Nucleus accumbens (tissue), 56 donors: Measurements from ENCODE around the gene NRF1.
"Not testable (repeated sequence)": the region's sequence is repeated elsewhere in the genome, so short reads cannot be mapped to it uniquely, and the experiment has no call there.

Experiments used
- DNase-seq, 56 donors: peaks; one replicate each; lab custom pipeline; 2025; lab: John Stamatoyannopoulos, UW

Gene NRF1

GRCh38 chr7:129793506-129794310 is 182.2 kb downstream of the NRF1 start:
- no peak for DNase-seq

DNA sequence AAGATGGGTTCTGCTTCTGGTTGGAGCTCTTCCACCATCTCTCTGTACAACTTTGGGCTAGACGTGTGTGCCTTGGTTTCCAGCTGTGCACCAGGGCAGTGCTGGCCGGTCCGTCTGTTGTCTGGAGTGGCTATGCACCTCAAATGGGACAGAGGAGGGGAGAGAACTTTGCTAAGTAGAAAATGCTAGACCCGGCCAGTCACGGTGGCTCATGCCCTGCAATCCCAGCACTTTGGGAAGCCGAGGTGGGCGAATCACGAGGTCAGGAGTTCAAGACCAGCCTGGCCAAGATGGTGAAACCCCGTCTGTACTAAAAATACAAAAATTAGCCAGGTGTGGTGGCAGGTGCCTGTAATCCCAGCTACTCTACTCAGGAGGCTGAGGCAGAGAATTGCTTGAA is 182.9 kb downstream of the NRF1 start:
- DNase-seq: not testable (repeated sequence)

DNA sequence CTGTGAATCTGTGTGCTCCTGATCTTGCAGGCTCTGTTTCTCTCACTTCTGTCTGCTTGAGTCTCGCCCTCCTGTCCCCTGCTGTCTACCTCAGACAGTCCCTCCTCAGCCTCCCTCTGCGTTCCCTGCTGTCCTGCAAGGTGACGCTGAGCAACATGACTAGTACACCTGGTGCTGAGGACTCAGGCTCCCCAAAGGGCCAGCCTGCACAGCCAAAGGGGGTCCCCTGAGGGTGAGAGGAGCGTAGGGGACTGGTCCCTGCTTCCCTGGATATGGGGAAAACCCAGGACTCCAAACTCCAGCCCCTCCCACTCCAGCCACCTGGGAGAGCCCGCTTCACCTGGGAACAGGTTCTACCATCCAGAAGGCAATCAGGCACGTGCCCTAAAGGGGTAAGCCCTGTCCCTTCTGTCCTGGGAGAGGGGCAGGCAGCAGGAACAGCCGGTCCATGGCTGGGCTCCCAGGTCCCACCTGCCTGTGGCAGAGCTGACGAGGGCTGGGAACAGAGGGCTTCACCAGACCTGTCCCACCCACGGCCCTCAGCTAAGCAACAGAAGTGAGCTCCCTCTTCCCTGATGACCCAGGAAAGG is 184.8 kb downstream of the NRF1 start:
- DNase-seq: no peak

GRCh38 chr7:129797214-129797789 is 185.8 kb downstream of the NRF1 start:
- DNase-seq: no peak

GRCh38 chr7:129798616-129799349 is 187.3 kb downstream of the NRF1 start:
- DNase-seq: no peak

- DNase-seq: no peak
Observed at GRCh38 chr7:129799350-129799955, 187.9 kb downstream of the NRF1 start.

GRCh38 chr7:129800901-129801300 is 189.4 kb downstream of the NRF1 start:
- DNase-seq: no peak

GRCh38 chr7:129801882-129802281 is 190.4 kb downstream of the NRF1 start:
- no peak for DNase-seq

- no peak for DNase-seq
Observed at GRCh38 chr7:129803546-129804081, 192.1 kb downstream of the NRF1 start.

GRCh38 chr7:129804111-129804889 is 192.8 kb downstream of the NRF1 start:
- DNase-seq: no peak

- no peak for DNase-seq
Observed at GRCh38 chr7:129804890-129805719, 193.6 kb downstream of the NRF1 start.
